Epithelial cell of esophagus (primary cell): ENCODE results near the gene KAT2A.
A peak's percentile ranks its signal among the peaks of the same experiment; 100 is the strongest.

Experiments
- DNase-seq: peaks from one replicate; pipeline ENCODE4 v3.0.0; 2010; ENCODE audit warnings: low read depth
- H3K4me3 ChIP-seq: 2 replicates; pipeline ENCODE4 v1.5.1; 2011; ENCODE audit warnings: mild to moderate bottlenecking, low read length, control low read depth
- CTCF ChIP-seq: IDR thresholded peaks from 2 replicates; pipeline ENCODE4 v1.5.1; 2011; ENCODE audit warnings: low read depth, mild to moderate bottlenecking, low read length, control low read depth, inconsistent platforms; ENCODE audit not compliant: insufficient read depth; ENCODE audit errors: missing control alignments

The KAT2A gene

DNA sequence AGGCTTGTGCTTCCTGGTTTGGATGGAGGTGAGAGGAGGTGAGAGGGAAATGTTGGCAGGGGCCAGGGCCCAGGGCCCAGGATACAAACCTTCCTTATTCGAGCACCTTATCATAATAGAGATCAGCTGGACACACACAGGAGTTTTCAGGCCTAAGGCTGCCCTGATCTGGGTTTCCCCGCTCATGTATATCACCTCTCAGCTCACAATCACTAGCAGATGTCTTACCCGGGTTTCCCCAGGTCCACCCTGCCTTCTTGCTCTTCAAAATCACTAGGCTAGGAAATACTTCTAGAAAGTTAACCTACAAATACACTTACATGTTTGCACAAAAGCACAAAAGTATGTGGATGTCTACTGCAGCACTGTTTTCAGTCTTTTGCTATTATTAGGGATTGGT lies 5.7 kb upstream of the KAT2A start:
- no peak for TF ChIP-seq CTCF
- H3K4me3 ChIP-seq = no peak overlapping the region
- DNase-seq = no peak

DNA sequence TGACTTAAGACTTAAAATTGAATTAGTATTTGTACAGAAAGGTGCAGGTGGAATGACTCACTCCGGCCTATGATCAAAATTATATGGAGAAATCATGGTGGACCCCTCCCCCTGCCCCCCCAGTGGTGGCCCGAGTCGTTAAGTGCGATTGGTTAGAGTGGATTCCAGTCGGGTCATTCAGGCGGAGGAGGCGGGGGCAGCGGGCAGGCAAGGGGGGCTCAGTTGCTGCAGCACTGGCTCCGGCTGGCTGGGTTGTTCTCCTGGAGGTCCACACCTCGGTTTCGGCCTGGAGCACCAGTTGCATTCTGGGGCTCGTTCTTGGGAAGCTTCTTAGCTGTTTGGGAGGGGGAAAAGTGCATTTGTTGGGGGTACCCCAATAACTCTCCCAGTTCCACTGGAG lies 4.4 kb upstream of the KAT2A start:
- TF ChIP-seq CTCF = no peak
- no peak for DNase-seq
- no peak overlapping the region for H3K4me3 ChIP-seq

- DNase-seq = no peak
- H3K4me3 ChIP-seq = no peak overlapping the region
- TF ChIP-seq CTCF = peak; percentile 23
Measured at GRCh38 chr17:42124256-42124655, 3.1 kb upstream of the KAT2A start.

- peak; percentile 81 for DNase-seq
- no peak within 1 kb of the TSS for H3K4me3 ChIP-seq
- no peak for TF ChIP-seq CTCF
Measured at GRCh38 chr17:42122371-42123303, 1.5 kb upstream of the KAT2A start, which contains the start of gene HSPB9. TSS of gene HSPB9 (plus strand) at chr17:42122804. CDS start at chr17:42122851, 47 bp downstream.

GRCh38 chr17:42120161-42120769 lies 902 bp downstream of the KAT2A start:
- no peak for DNase-seq
- H3K4me3 ChIP-seq = peak overlapping the region; percentile 57
- no peak for TF ChIP-seq CTCF

DNA sequence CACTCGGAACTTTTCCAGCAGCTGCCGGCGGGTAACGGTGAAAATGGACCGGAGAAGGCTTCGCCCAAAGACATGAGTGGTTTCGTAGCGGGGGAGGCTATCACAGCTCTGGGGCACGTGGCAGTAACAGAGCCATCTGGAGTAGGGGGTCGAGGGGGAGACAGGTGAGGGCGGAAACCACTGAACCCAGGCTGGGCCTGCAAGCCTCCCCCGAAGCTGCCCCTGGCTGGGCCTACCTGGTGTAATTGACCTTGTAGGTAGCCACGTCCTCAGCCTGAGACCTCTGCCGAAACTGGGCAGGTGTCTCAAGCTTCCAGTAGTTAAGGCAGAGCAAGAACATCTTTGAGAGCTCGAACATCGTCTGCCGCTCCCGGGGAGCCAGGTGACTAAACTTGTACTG lies 1.9 kb downstream of the KAT2A start:
- H3K4me3 ChIP-seq = no peak overlapping the region
- DNase-seq = no peak
- TF ChIP-seq CTCF = no peak
